NT2/D1 (cell line): Measurements from ENCODE around the gene RIPOR2.

Source experiments
- DNase-seq: peaks from one replicate; pipeline ENCODE4 v3.0.0-alpha.2; 2011; ENCODE audit warnings: low read depth, low spot score
- H3K27me3 ChIP-seq: 2 replicates; pipeline ENCODE4 v1.6.0; 2011; ENCODE audit warnings: mild to moderate bottlenecking; ENCODE audit not compliant: insufficient read length, insufficient read depth
- H3K36me3 ChIP-seq: 2 replicates; pipeline ENCODE4 v1.6.1; 2011; ENCODE audit warnings: mild to moderate bottlenecking, low read length, mixed read lengths; ENCODE audit not compliant: insufficient read depth, insufficient read length
- H3K4me1 ChIP-seq: 2 replicates; pipeline ENCODE4 v1.5.1; 2011; ENCODE audit not compliant: insufficient read depth, insufficient read length
- H3K4me3 ChIP-seq: 2 replicates; pipeline ENCODE4 v1.5.1; 2011; ENCODE audit warnings: low read depth; ENCODE audit not compliant: insufficient read length
- H3K9ac ChIP-seq: 2 replicates; pipeline ENCODE4 v1.6.0; 2011; ENCODE audit warnings: low read depth; ENCODE audit not compliant: insufficient read length
- H3K9me3 ChIP-seq: 2 replicates; pipeline ENCODE4 v1.5.1; 2011; ENCODE audit warnings: mild to moderate bottlenecking, low read length; ENCODE audit not compliant: insufficient read depth
- SUZ12 ChIP-seq: IDR thresholded peaks from 2 replicates; pipeline ENCODE4 v1.6.1; 2011; ENCODE audit not compliant: insufficient read length, insufficient read depth; ENCODE audit errors: extremely low read depth
- YY1 ChIP-seq: IDR thresholded peaks from 2 replicates; pipeline ENCODE4 v1.6.1; 2011; ENCODE audit not compliant: insufficient read length, insufficient read depth
- ZNF274 ChIP-seq: IDR thresholded peaks from 2 replicates; pipeline ENCODE4 v1.6.1; 2011; ENCODE audit warnings: mild to moderate bottlenecking, low read depth, low read length

The RIPOR2 gene

GRCh38 chr6:24906314-24906713 is 29.4 kb downstream of the RIPOR2 start:
- H3K9ac ChIP-seq = no peak overlapping the region
- DNase-seq = no peak
- no peaks in the 10 kb centered on the region for H3K4me1 ChIP-seq
- no peaks in the 10 kb centered on the region for H3K36me3 ChIP-seq
- no peak overlapping the region for H3K4me3 ChIP-seq
- H3K27me3 ChIP-seq = peaks cover 26% of the 10 kb centered on the region
- no peaks in the 10 kb centered on the region for H3K9me3 ChIP-seq
- no peak for TF ChIP-seq SUZ12
- TF ChIP-seq YY1 = no peak
- TF ChIP-seq ZNF274 = no peak

DNA sequence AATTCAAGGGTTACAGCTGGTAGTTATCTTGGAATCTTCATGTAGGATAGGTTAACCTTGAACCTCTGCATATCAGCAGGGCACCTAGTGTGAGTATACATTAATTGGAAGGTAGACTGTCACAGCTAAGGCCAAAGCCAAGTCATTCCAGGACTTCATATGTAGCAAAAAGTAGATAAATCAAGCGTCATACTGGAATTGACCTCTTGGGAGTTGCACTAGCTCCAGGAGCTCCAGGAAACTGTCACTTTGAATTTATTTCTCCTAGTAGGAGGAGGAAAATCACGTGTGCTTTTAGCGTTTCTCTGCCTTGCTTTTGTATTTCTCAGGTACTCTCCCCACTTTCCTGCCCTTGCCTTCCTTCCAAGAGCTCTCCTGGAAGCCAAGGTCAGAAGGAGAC is 30.3 kb downstream of the RIPOR2 start:
- H3K36me3 ChIP-seq = no peaks in the 10 kb centered on the region
- H3K9me3 ChIP-seq = no peaks in the 10 kb centered on the region
- peaks cover 19% of the 10 kb centered on the region for H3K27me3 ChIP-seq
- no peak overlapping the region for H3K9ac ChIP-seq
- H3K4me1 ChIP-seq = no peaks in the 10 kb centered on the region
- no peak for DNase-seq
- no peak for TF ChIP-seq ZNF274
- no peak overlapping the region for H3K4me3 ChIP-seq

DNA sequence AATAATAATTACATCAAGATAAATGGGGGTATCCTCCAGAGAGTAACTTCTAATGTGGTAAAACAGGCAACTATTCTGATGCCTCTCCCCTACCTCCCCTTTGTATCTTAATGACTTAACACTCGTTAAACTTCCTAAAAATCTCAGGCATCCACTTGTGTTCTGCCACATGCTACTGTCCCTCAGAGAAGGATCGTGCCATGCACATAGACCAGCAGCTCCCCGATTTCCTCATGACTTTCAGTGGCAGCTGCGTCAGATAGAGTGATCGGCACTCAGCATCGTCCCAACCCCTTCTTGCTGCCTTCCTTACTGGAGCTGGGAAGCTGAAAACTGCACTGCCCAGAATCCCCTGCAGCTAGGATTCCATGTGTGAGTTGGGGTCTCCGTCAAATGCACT is 32.1 kb downstream of the RIPOR2 start:
- no peak for DNase-seq
- H3K9me3 ChIP-seq = no peaks in the 10 kb centered on the region
- H3K27me3 ChIP-seq = peaks cover under 1% of the 10 kb centered on the region
- H3K9ac ChIP-seq = no peak overlapping the region
- H3K4me3 ChIP-seq = no peak overlapping the region
- no peaks in the 10 kb centered on the region for H3K36me3 ChIP-seq
- no peaks in the 10 kb centered on the region for H3K4me1 ChIP-seq
- TF ChIP-seq ZNF274 (no peak), SUZ12 (no peak), YY1 (no peak)

DNA sequence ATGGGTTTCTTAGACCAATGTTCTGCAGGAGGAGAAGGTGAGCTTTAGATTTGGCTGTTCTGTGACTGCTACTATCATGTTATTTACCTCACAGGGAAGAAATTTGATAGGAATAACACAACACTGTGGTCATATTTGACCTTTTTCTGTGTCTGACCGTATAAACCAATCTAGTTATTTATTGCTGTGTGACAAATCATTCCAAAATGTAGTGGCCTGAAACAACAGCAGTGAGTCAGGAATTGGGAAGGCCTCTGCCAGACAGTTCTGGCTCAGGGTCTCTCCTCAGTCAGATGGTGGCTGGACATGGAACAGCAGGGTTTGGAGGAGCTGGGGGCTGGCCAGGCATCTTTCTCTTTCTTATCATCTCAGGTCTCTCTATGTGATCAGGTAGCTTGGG is 33.0 kb downstream of the RIPOR2 start:
- H3K27me3 ChIP-seq = no peaks in the 10 kb centered on the region
- no peak overlapping the region for H3K9ac ChIP-seq
- H3K9me3 ChIP-seq = no peaks in the 10 kb centered on the region
- no peaks in the 10 kb centered on the region for H3K4me1 ChIP-seq
- no peak for DNase-seq
- H3K36me3 ChIP-seq = no peaks in the 10 kb centered on the region
- TF ChIP-seq ZNF274 (no peak), SUZ12 (no peak), YY1 (no peak)
- no peak overlapping the region for H3K4me3 ChIP-seq

GRCh38 chr6:24901698-24902328 is 33.9 kb downstream of the RIPOR2 start:
- Histone ChIP-seq H3K27me3 (no peaks in the 10 kb centered on the region), H3K4me1 (no peaks in the 10 kb centered on the region), H3K36me3 (no peaks in the 10 kb centered on the region), H3K9me3 (no peaks in the 10 kb centered on the region), H3K4me3 (no peak overlapping the region), H3K9ac (no peak overlapping the region)
- TF ChIP-seq SUZ12 (no peak), ZNF274 (no peak), YY1 (no peak)
- DNase-seq = no peak

- DNase-seq = no peak
- H3K4me3 ChIP-seq = no peak overlapping the region
- H3K36me3 ChIP-seq = no peaks in the 10 kb centered on the region
- no peaks in the 10 kb centered on the region for H3K9me3 ChIP-seq
- no peaks in the 10 kb centered on the region for H3K27me3 ChIP-seq
- H3K4me1 ChIP-seq = no peaks in the 10 kb centered on the region
- no peak overlapping the region for H3K9ac ChIP-seq
- no peak for TF ChIP-seq ZNF274
- TF ChIP-seq SUZ12 = no peak
- TF ChIP-seq YY1 = no peak
These were observed 34.7 kb downstream of the RIPOR2 start for GRCh38 chr6:24900917-24901697.

DNA sequence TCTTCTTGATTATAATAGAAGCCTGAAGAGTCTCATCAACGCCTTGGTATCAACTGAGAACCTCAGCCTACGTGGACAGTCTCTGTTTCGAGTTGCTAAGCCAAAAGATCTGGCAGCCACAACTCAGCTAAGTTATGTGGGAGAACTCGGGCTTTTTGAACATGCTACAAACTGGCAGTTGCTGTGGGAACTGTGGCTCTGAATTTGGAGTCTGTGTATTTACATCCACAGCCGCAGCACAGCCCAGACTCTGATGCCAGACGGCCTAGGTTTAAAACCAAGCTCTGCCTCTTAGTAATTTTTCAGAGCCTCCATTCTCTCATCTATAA is 35.8 kb downstream of the RIPOR2 start:
- no peaks in the 10 kb centered on the region for H3K4me1 ChIP-seq
- DNase-seq = no peak
- no peaks in the 10 kb centered on the region for H3K36me3 ChIP-seq
- H3K27me3 ChIP-seq = no peaks in the 10 kb centered on the region
- no peak overlapping the region for H3K9ac ChIP-seq
- H3K9me3 ChIP-seq = no peaks in the 10 kb centered on the region
- TF ChIP-seq YY1 (no peak), SUZ12 (no peak), ZNF274 (no peak)
- no peak overlapping the region for H3K4me3 ChIP-seq
